Measurements from ENCODE around the gene TBX1. TPM values are rescaled to one million over a fixed set of nuclear protein-coding genes. Genes with fewer than 3 reads are reported as not detected.

Gene TBX1
- total and polyA plus RNA-seq, 10 of the 15 experiments (the other 5 are each of a cell fraction or from before 2014, with no cell fraction given): not detected

GRCh38 chr22:19798003-19798665, 37.6 kb downstream of the TBX1 start:
- WGBS (ENCODE audit: insufficient coverage, insufficient replicate concordance, low lambda C conversion rate, missing lambda C conversion rate): 86% methylated on average over 18 of the region's 19 CpGs
- RAD21 ChIA-PET (ENCODE audit: unreplicated experiment): no interaction called here

More at GRCh38 chr22:19798003-19798665, 37.6 kb downstream of the TBX1 start:
- H2AFZ ChIP-seq (ENCODE audit: control insufficient read depth, low read depth, low read length): no peak overlapping the region
- POLR2A ChIA-PET: no interaction called here
- no peak for DNase-seq (ENCODE audit: low read depth, low spot score)
- in situ Hi-C loops (cut with MboI) (no loop called here), intact Hi-C loops (cut with micrococcal nuclease; ENCODE audit: unreplicated experiment) (no loop called here)
- no peaks in the 10 kb centered on the region for H3K36me3 ChIP-seq (ENCODE audit: control insufficient read depth in 2 of 2, insufficient read depth in 2 of 2, low read length in 1 of 2)
- H3K4me1 ChIP-seq (ENCODE audit: control insufficient read depth, insufficient read depth, low read length): no peaks in the 10 kb centered on the region
- no peak overlapping the region for H3K9ac ChIP-seq (ENCODE audit: control insufficient read depth, insufficient read depth, low read length)
- CTCF ChIA-PET: no interaction called here
- no peak overlapping the region for H3K27ac ChIP-seq (ENCODE audit: control insufficient read depth, insufficient read depth)
- H3K9me3 ChIP-seq (replicated peaks; ENCODE audit: control insufficient read depth, insufficient read depth, low read length): no peaks in the 10 kb centered on the region
- no peak for TF ChIP-seq NR2C1 (IDR thresholded peaks at IDR 0.05)
- no peak for TF ChIP-seq ZNF622 (IDR thresholded peaks at IDR 0.05)
- no peak for TF ChIP-seq SUZ12 (IDR thresholded peaks at IDR 0.05; ENCODE audit: unreplicated experiment)
- no peak for TF ChIP-seq SMAD1 (IDR thresholded peaks at IDR 0.05; ENCODE audit: low read depth, partially characterized antibody)
- TF ChIP-seq LARP7 (IDR thresholded peaks at IDR 0.05): no peak
- TF ChIP-seq, protein P1, sequence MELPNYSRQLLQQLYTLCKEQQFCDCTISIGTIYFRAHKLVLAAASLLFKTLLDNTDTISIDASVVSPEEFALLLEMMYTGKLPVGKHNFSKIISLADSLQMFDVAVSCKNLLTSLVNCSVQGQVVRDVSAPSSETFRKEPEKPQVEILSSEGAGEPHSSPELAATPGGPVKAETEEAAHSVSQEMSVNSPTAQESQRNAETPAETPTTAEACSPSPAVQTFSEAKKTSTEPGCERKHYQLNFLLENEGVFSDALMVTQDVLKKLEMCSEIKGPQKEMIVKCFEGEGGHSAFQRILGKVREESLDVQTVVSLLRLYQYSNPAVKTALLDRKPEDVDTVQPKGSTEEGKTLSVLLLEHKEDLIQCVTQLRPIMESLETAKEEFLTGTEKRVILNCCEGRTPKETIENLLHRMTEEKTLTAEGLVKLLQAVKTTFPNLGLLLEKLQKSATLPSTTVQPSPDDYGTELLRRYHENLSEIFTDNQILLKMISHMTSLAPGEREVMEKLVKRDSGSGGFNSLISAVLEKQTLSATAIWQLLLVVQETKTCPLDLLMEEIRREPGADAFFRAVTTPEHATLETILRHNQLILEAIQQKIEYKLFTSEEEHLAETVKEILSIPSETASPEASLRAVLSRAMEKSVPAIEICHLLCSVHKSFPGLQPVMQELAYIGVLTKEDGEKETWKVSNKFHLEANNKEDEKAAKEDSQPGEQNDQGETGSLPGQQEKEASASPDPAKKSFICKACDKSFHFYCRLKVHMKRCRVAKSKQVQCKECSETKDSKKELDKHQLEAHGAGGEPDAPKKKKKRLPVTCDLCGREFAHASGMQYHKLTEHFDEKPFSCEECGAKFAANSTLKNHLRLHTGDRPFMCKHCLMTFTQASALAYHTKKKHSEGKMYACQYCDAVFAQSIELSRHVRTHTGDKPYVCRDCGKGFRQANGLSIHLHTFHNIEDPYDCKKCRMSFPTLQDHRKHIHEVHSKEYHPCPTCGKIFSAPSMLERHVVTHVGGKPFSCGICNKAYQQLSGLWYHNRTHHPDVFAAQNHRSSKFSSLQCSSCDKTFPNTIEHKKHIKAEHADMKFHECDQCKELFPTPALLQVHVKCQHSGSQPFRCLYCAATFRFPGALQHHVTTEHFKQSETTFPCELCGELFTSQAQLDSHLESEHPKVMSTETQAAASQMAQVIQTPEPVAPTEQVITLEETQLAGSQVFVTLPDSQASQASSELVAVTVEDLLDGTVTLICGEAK (IDR thresholded peaks at IDR 0.05; ENCODE audit: borderline replicate concordance): no peak
- TF ChIP-seq IRF4 (IDR thresholded peaks at IDR 0.05; ENCODE audit: low read depth, low read length): no peak
- TF ChIP-seq SIX5 (IDR thresholded peaks at IDR 0.05; ENCODE audit: low read depth, low read length, severe bottlenecking): no peak
- no peak for TF ChIP-seq SIN3A (IDR thresholded peaks at IDR 0.05; ENCODE audit: low read depth, low read length)
- TF ChIP-seq IKZF1 (conservative IDR thresholded peaks at IDR 0.05): no peak
- TF ChIP-seq MEF2A (IDR thresholded peaks at IDR 0.05; ENCODE audit: insufficient read depth, low read depth, low read length): no peak
- no peak for TF ChIP-seq ZBTB11 (CRISPR knock-in tag; IDR thresholded peaks at IDR 0.05)
- no peaks in the 10 kb centered on the region for H3K27me3 ChIP-seq (replicated peaks in 1 of 2; ENCODE audit: control insufficient read depth in 2 of 2, insufficient read depth in 2 of 2, low read length in 1 of 2)
- SMC1A ChIA-PET (ENCODE audit: uncharacterized antibody, unreplicated experiment): no interaction called here
- BruUV-seq (replicated peaks): no TSS peak
- ATAC-seq: no peak
- H3K79me2 ChIP-seq (ENCODE audit: control insufficient read depth, insufficient read depth, low read length): no peaks in the 10 kb centered on the region
- H3K4me3 ChIP-seq: no peak overlapping the region
- no peak overlapping the region for H3K4me2 ChIP-seq (ENCODE audit: control insufficient read depth, insufficient read depth)
- FAIRE-seq: no peak
- H4K20me1 ChIP-seq (ENCODE audit: control insufficient read depth, insufficient read depth): no peaks in the 10 kb centered on the region
